GM12878 (cell line): Measurements from ENCODE around the gene DGKB. TPM values are rescaled to one million over a fixed set of nuclear protein-coding genes. Genes with fewer than 3 reads are reported as not detected.

ENCODE experiments used
- ATAC-seq: fragments of 200-7000 bp; cut with Tn5 transposase; 3 replicates; pipeline ENCODE4 v1.9.1; 2020; ENCODE audit warnings: mild to moderate bottlenecking, moderate library complexity
- BruUV-seq: library from RNA; stranded (reverse); fragments of 400-500 nt; replicated peaks from 2 replicates; lab custom pipeline; 2021; lab: Mats Ljungman, UMichigan
- CTCF ChIA-PET: fragments of 300-600 bp; sonication (Branson Sonifier 250); formaldehyde crosslinking; extraction: SDS; loops from one replicate; lab custom pipeline; 2021; ENCODE audit warnings: inconsistent platforms; lab: Yijun Ruan, JAX
- POLR2A ChIA-PET: fragments of 350-600 bp; formaldehyde crosslinking; extraction: SDS; loops from one replicate; lab custom pipeline; 2021; ENCODE audit warnings: inconsistent platforms; lab: Charles Lee
- RAD21 ChIA-PET: fragments of 300-600 bp; sonication (Branson Sonifier 250); formaldehyde crosslinking; loops from one replicate; lab custom pipeline; 2023; ENCODE audit warnings: antibody characterized with exemption; ENCODE audit not compliant: unreplicated experiment; lab: Charles Lee
- SMC1A ChIA-PET: fragments of 300-600 bp; sonication (Branson Sonifier 250); formaldehyde crosslinking; loops from one replicate; lab custom pipeline; 2023; ENCODE audit not compliant: unreplicated experiment, uncharacterized antibody; lab: Charles Lee
- DNase-seq: peaks from one replicate; pipeline ENCODE4 v3.0.0-alpha.2; 2011; ENCODE audit warnings: low read depth, low spot score
- FAIRE-seq: peaks from 3 replicates; lab custom pipeline; 2011; peaks lifted over from hg19 to GRCh38; lab: Jason Lieb, UNC
- H2AFZ ChIP-seq: 2 replicates; pipeline ENCODE4 v1.6.0; 2011; ENCODE audit warnings: low read depth, low read length, control low read depth; ENCODE audit not compliant: control insufficient read depth
- H3K27ac ChIP-seq: 2 replicates; pipeline ENCODE4 v1.5.1; 2011; ENCODE audit warnings: control low read depth; ENCODE audit not compliant: control insufficient read depth, insufficient read depth
- H3K27me3 ChIP-seq, 2 experiments: replicated peaks in 1 of 2; 2 replicates each; pipeline versions ENCODE4 v1.6.0 to v1.6.1; 2011; ENCODE audit warnings: low read length in 1 of 2; ENCODE audit not compliant: control insufficient read depth in 2 of 2, insufficient read depth in 2 of 2
- H3K36me3 ChIP-seq, 2 experiments: 2 replicates each; pipeline ENCODE4 v1.5.1; 2011; ENCODE audit warnings: low read length in 1 of 2; ENCODE audit not compliant: control insufficient read depth in 2 of 2, insufficient read depth in 2 of 2
- H3K4me1 ChIP-seq: 2 replicates; pipeline ENCODE4 v1.6.1; 2011; ENCODE audit warnings: mild to moderate bottlenecking, low read length, moderate library complexity, mixed read lengths; ENCODE audit not compliant: control insufficient read depth, insufficient read depth
- H3K4me2 ChIP-seq: 2 replicates; pipeline ENCODE4 v1.6.0; 2011; ENCODE audit warnings: control low read depth; ENCODE audit not compliant: control insufficient read depth, insufficient read depth
- H3K4me3 ChIP-seq: fragments of 200-600 bp; sonication (generic); 2 replicates; pipeline ENCODE4 v1.5.1; 2016
- H3K79me2 ChIP-seq: 2 replicates; pipeline ENCODE4 v1.6.0; 2011; ENCODE audit warnings: low read length; ENCODE audit not compliant: control insufficient read depth, insufficient read depth
- H3K9ac ChIP-seq: 2 replicates; pipeline ENCODE4 v1.8.0; 2011; ENCODE audit warnings: low read length, control low read depth, mixed read lengths; ENCODE audit not compliant: control insufficient read depth, insufficient read depth
- H3K9me3 ChIP-seq: replicated peaks from 3 replicates; pipeline ENCODE4 v1.5.1; 2011; ENCODE audit warnings: mild to moderate bottlenecking, low read length; ENCODE audit not compliant: control insufficient read depth, insufficient read depth
- H4K20me1 ChIP-seq: 2 replicates; pipeline ENCODE4 v1.6.0; 2011; ENCODE audit not compliant: control insufficient read depth, insufficient read depth
- ATF2 ChIP-seq: IDR thresholded peaks from 2 replicates; pipeline ENCODE4 v1.6.1; 2012; ENCODE audit warnings: low read length, inconsistent platforms
- GABPA ChIP-seq: IDR thresholded peaks from 2 replicates; pipeline ENCODE4 v1.6.1; 2014; ENCODE audit warnings: antibody characterized with exemption, low read depth, mild to moderate bottlenecking, inconsistent platforms
- RUNX3 ChIP-seq: IDR thresholded peaks from 2 replicates; pipeline ENCODE4 v1.6.1; 2012; ENCODE audit warnings: low read length, inconsistent platforms
- SMC3 ChIP-seq: IDR thresholded peaks from 2 replicates; pipeline ENCODE4 v1.6.1; 2011; ENCODE audit warnings: low read length, improper control_type of control experiment, borderline replicate concordance
- USF1 ChIP-seq: IDR thresholded peaks from 2 replicates; pipeline ENCODE4 v1.6.1; 2011; ENCODE audit warnings: borderline replicate concordance, low read depth, mild to moderate bottlenecking, moderate library complexity, mixed read lengths, low read length; ENCODE audit not compliant: insufficient read depth; ENCODE audit errors: extremely low read length
- ZNF217 ChIP-seq: fragments of 450-650 bp; IDR thresholded peaks from 2 replicates; pipeline ENCODE4 v1.6.1; 2017; ENCODE audit warnings: antibody characterized with exemption, mild to moderate bottlenecking
- ZSCAN29 ChIP-seq: fragments of 450-650 bp; IDR thresholded peaks from 2 replicates; pipeline ENCODE4 v1.6.1; 2017; ENCODE audit warnings: mild to moderate bottlenecking, moderate library complexity
- WGBS: methylation state at CpG from one replicate; pipeline ENCODE4 v1.1.6; 2016; ENCODE audit warnings: low lambda C conversion rate; ENCODE audit not compliant: insufficient replicate concordance, insufficient coverage; ENCODE audit errors: missing lambda C conversion rate; 5-methylcytosine and 5-hydroxymethylcytosine counted together
- in situ Hi-C: fragments of 300-500 bp; cut with MboI; formaldehyde crosslinking; loops from 9 replicates; pipeline ENCODE4 v1.14.3; 2018; ENCODE audit warnings: mixed read lengths
- intact Hi-C: fragments of 100-400 bp; cut with micrococcal nuclease; formaldehyde crosslinking; loops from one replicate; pipeline ENCODE4 v1.14.2; 2022; ENCODE audit not compliant: unreplicated experiment
- polyA plus RNA-seq, 11 experiments: library from polyadenylated mRNA; depleted of rRNA in 4 of 11; unstranded in 6 of 11; stranded (reverse) in 5 of 11; fragments of >200 nt; fragmentation: Nextera tagmentation in 4 of 11; fragmentation: Illumina TruSeq in 1 of 11; extraction: Ambion mirVana in 4 of 11; extraction: Trizol in 1 of 11; gene quantifications; 1 replicate in 1 of 11; 2 replicates in 10 of 11; pipeline versions ENCODE4 v1.2.1 to v1.2.3, GENCODE V29; 2011 to 2016; ENCODE audit warnings: inconsistent platforms in 2 of 11, missing spikeins in 2 of 11, low read depth in 1 of 11
- total RNA-seq, 4 experiments: library from RNA; depleted of rRNA in 3 of 4; stranded (reverse); fragments of >200 nt in 3 of 4; fragmentation: Illumina TruSeq in 1 of 4; extraction: Trizol in 1 of 4; gene quantifications; 2 replicates each; pipeline versions ENCODE4 v1.2.1 to v1.2.3, GENCODE V29; 2013 to 2021

Gene DGKB
- total and polyA plus RNA-seq, 10 of the 15 experiments (the other 5 are each of a cell fraction or from before 2014, with no cell fraction given): 0.02 to 0.10 (median 0.04) TPM; not detected in 6

GRCh38 chr7:14875941-14876587 is 26.5 kb downstream of the DGKB start (continued):
- TF ChIP-seq USF1 (no peak), ZNF217 (no peak)
- TF ChIP-seq, all 136 proteins: peak for 0

- Histone ChIP-seq H3K27me3 (no peaks in the 10 kb centered on the region), H3K4me3 (no peak overlapping the region), H3K27ac (no peak overlapping the region), H3K79me2 (no peaks in the 10 kb centered on the region), H3K4me1 (no peaks in the 10 kb centered on the region), H3K9me3 (no peaks in the 10 kb centered on the region), H3K4me2 (no peak overlapping the region), H3K9ac (no peak overlapping the region), H3K36me3 (no peaks in the 10 kb centered on the region), H4K20me1 (no peaks in the 10 kb centered on the region), H2AFZ (no peak overlapping the region)
- RAD21 ChIA-PET: no interaction called here
- POLR2A ChIA-PET: no interaction called here
- DNase-seq (no peak), ATAC-seq (no peak), FAIRE-seq (no peak)
- BruUV-seq: no TSS peak
- in situ Hi-C loops (no loop called here), intact Hi-C loops (no loop called here)
- SMC1A ChIA-PET: no interaction called here
- CTCF ChIA-PET: no interaction called here
- 51% methylated on average over 6 of the region's 6 CpGs for WGBS
- TF ChIP-seq ZSCAN29 (no peak), RUNX3 (no peak), SMC3 (no peak), GABPA (no peak), ATF2 (no peak)
Measured at GRCh38 chr7:14871880-14872279, 30.7 kb downstream of the DGKB start.
